ENCODE measurements around the gene URB1. TPM values are rescaled to one million over a fixed set of nuclear protein-coding genes. Genes with fewer than 3 reads are reported as not detected.

The URB1 gene
- total RNA-seq, 4 donors from 2014 or later = 11.1 to 24.8 (median 17.9) TPM

- intact Hi-C loops (cut with DNase I) = no loop called here
- Histone ChIP-seq H3K4me1 (peaks cover 20 to 60% (median 34%) of the 10 kb centered on the region in 3 donors), H3K36me3 (peaks cover 0 to 13% (median 0%) of the 10 kb centered on the region in 3 donors), H3K9me3 (no peaks in the 10 kb centered on the region), H3K4me3 (no peak overlapping the region), H3K27me3 (no peaks in the 10 kb centered on the region), H3K27ac (peak overlapping the region; percentile 67 to 76 (median 70))
- 34 to 44% methylated on average over 6 of the region's 6 CpGs for WGBS, 2 donors
- TF ChIP-seq, protein P1, sequence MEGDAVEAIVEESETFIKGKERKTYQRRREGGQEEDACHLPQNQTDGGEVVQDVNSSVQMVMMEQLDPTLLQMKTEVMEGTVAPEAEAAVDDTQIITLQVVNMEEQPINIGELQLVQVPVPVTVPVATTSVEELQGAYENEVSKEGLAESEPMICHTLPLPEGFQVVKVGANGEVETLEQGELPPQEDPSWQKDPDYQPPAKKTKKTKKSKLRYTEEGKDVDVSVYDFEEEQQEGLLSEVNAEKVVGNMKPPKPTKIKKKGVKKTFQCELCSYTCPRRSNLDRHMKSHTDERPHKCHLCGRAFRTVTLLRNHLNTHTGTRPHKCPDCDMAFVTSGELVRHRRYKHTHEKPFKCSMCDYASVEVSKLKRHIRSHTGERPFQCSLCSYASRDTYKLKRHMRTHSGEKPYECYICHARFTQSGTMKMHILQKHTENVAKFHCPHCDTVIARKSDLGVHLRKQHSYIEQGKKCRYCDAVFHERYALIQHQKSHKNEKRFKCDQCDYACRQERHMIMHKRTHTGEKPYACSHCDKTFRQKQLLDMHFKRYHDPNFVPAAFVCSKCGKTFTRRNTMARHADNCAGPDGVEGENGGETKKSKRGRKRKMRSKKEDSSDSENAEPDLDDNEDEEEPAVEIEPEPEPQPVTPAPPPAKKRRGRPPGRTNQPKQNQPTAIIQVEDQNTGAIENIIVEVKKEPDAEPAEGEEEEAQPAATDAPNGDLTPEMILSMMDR (IDR thresholded peaks at IDR 0.05) = no peak
- TF ChIP-seq POLR2A (IDR thresholded peaks at IDR 0.05) = no peak
- no peak for DNase-seq
Observed at GRCh38 chr21:32426592-32427051, 33.8 kb upstream of the URB1 start.

GRCh38 chr21:32426066-32426465 is 33.3 kb upstream of the URB1 start:
- Histone ChIP-seq H3K27ac (peak overlapping the region; percentile 67 to 76 (median 70)), H3K4me1 (peaks cover 20 to 60% (median 34%) of the 10 kb centered on the region in 3 donors), H3K9me3 (no peaks in the 10 kb centered on the region), H3K36me3 (peaks cover 0 to 8% (median 0%) of the 10 kb centered on the region in 3 donors), H3K4me3 (no peak overlapping the region), H3K27me3 (no peaks in the 10 kb centered on the region)
- WGBS, 2 donors = 37 to 38% methylated on average over 5 of the region's 5 CpGs
- intact Hi-C loops (cut with DNase I) = no loop called here
- no peak for DNase-seq
- TF ChIP-seq, protein P1 (IDR thresholded peaks at IDR 0.05) = no peak

- no peak overlapping the region for H3K4me3 ChIP-seq
- TF ChIP-seq, protein P1 (IDR thresholded peaks at IDR 0.05) = peak in 1 of 6 experiments; percentile 14
- no peak for TF ChIP-seq POLR2A (IDR thresholded peaks at IDR 0.05)
- H3K36me3 ChIP-seq = peaks cover 0 to 8% (median 0%) of the 10 kb centered on the region in 3 donors
- DNase-seq = no peak
- WGBS, 2 donors = 63 to 65% methylated on average over 4 of the region's 4 CpGs
- H3K27ac ChIP-seq = peak overlapping the region; percentile 67 to 76 (median 68)
- no peaks in the 10 kb centered on the region for H3K9me3 ChIP-seq
- intact Hi-C loops (cut with DNase I) = no loop called here
- peaks cover 20 to 60% (median 34%) of the 10 kb centered on the region in 3 donors for H3K4me1 ChIP-seq
- H3K27me3 ChIP-seq = no peaks in the 10 kb centered on the region
Observed at GRCh38 chr21:32425628-32426027, 32.8 kb upstream of the URB1 start.

GRCh38 chr21:32424674-32425073 is 31.9 kb upstream of the URB1 start:
- Histone ChIP-seq H3K4me3 (no peak overlapping the region), H3K9me3 (no peaks in the 10 kb centered on the region), H3K36me3 (no peaks in the 10 kb centered on the region), H3K4me1 (peaks cover 20 to 60% (median 34%) of the 10 kb centered on the region in 3 donors), H3K27me3 (no peaks in the 10 kb centered on the region), H3K27ac (peak overlapping the region; percentile 38 to 76 (median 68))
- DNase-seq = no peak
- intact Hi-C loops (cut with DNase I) = no loop called here
- no peak for TF ChIP-seq POLR2A (IDR thresholded peaks at IDR 0.05)
- TF ChIP-seq, protein P1 (IDR thresholded peaks at IDR 0.05) = no peak
- WGBS, 2 donors = 74 to 90% methylated on average over 4 to 5 of the region's 5 CpGs

GRCh38 chr21:32424191-32424535 is 31.4 kb upstream of the URB1 start:
- Histone ChIP-seq H3K36me3 (no peaks in the 10 kb centered on the region), H3K27ac (peak overlapping the region in 2 of 4 donors; percentile 68 to 76), H3K9me3 (no peaks in the 10 kb centered on the region), H3K27me3 (no peaks in the 10 kb centered on the region), H3K4me1 (peaks cover 20 to 60% (median 34%) of the 10 kb centered on the region in 3 donors), H3K4me3 (no peak overlapping the region)
- DNase-seq = no peak
- TF ChIP-seq, protein P1 (IDR thresholded peaks at IDR 0.05) = no peak
- TF ChIP-seq POLR2A (IDR thresholded peaks at IDR 0.05) = no peak
- 39 to 45% methylated on average over 2 of the region's 2 CpGs for WGBS, 2 donors
- intact Hi-C loops (cut with DNase I) = no loop called here
